ENCODE results near the gene PIK3AP1. TPM values are rescaled to one million over a fixed set of nuclear protein-coding genes. Genes with fewer than 3 reads are reported as not detected.

The PIK3AP1 gene
- total RNA-seq, 1 experiment from 2014 or later = 1.7 TPM

- Histone ChIP-seq H3K79me2 (ENCODE audit: insufficient read depth, low read length) (no peaks in the 10 kb centered on the region), H3K9ac (ENCODE audit: extremely low read depth, insufficient read length, low read length) (no peak overlapping the region), H3K56ac (ENCODE audit: insufficient read length, low read depth, low read length) (no peak overlapping the region), H2BK12ac (ENCODE audit: insufficient read length, low read depth, low read length) (no peak overlapping the region), H3K4me1 (ENCODE audit: insufficient read depth, low read length) (peaks cover 6% of the 10 kb centered on the region; the same call in 1 of the 2 replicates), H4K20me1 (ENCODE audit: control insufficient read depth, insufficient read depth, insufficient read length) (peaks cover 2% of the 10 kb centered on the region), H2BK20ac (ENCODE audit: low read depth, low read length, poor library complexity, severe bottlenecking) (no peak overlapping the region), H3K23me2 (ENCODE audit: insufficient read length, low read depth, low read length, poor library complexity, severe bottlenecking) (no peaks in the 10 kb centered on the region), H2AK5ac (ENCODE audit: insufficient read length, low read length) (no peak overlapping the region), H3K4me2 (ENCODE audit: insufficient read depth, insufficient read length, low read length) (no peak overlapping the region), H3K23ac (ENCODE audit: insufficient read length, low read depth, low read length) (no peak overlapping the region), H3K18ac (ENCODE audit: insufficient read length, low read depth, low read length) (no peak overlapping the region), H3K27ac (ENCODE audit: insufficient read length, low read depth, low read length) (no peak overlapping the region), H3K79me1 (ENCODE audit: insufficient read depth, low read depth, low read length, poor library complexity, severe bottlenecking) (no peaks in the 10 kb centered on the region), H4K91ac (ENCODE audit: insufficient read length, low read depth, low read length) (no peak overlapping the region), H2BK5ac (ENCODE audit: insufficient read length, low read length) (no peak overlapping the region), H3K27me3 (ENCODE audit: insufficient read depth, low read length) (no peaks in the 10 kb centered on the region), H3K9me3 (ENCODE audit: control insufficient read depth, low read depth, low read length) (no peaks in the 10 kb centered on the region), H4K5ac (ENCODE audit: insufficient read length, low read depth, low read length) (no peak overlapping the region), H3K4ac (ENCODE audit: low read depth, low read length) (no peak overlapping the region), H2AFZ (ENCODE audit: low read length) (no peak overlapping the region), H3K14ac (ENCODE audit: insufficient read depth, low read length) (no peak overlapping the region), H2BK120ac (ENCODE audit: low read depth, low read length, poor library complexity, severe bottlenecking) (no peak overlapping the region), H3T11ph (ENCODE audit: low read length) (no peak overlapping the region), H2BK15ac (ENCODE audit: low read depth, low read length) (no peak overlapping the region), H4K8ac (replicated peaks; ENCODE audit: insufficient read length, low read depth, low read length) (no peak overlapping the region)
- H3K4me3 Mint-ChIP-seq = no peak overlapping the region
- TF ChIP-seq, protein P1, sequence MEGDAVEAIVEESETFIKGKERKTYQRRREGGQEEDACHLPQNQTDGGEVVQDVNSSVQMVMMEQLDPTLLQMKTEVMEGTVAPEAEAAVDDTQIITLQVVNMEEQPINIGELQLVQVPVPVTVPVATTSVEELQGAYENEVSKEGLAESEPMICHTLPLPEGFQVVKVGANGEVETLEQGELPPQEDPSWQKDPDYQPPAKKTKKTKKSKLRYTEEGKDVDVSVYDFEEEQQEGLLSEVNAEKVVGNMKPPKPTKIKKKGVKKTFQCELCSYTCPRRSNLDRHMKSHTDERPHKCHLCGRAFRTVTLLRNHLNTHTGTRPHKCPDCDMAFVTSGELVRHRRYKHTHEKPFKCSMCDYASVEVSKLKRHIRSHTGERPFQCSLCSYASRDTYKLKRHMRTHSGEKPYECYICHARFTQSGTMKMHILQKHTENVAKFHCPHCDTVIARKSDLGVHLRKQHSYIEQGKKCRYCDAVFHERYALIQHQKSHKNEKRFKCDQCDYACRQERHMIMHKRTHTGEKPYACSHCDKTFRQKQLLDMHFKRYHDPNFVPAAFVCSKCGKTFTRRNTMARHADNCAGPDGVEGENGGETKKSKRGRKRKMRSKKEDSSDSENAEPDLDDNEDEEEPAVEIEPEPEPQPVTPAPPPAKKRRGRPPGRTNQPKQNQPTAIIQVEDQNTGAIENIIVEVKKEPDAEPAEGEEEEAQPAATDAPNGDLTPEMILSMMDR (conservative IDR thresholded peaks at IDR 0.05) = no peak
- no peaks in the 10 kb centered on the region; a peak in 1 of 5 replicates for H3K9me3 Mint-ChIP-seq
- WGBS (ENCODE audit: extremely low coverage, insufficient read length, low lambda C conversion rate) = no CpG with 5 or more reads among the region's 4 CpGs
- peaks cover 10 to 12% of the 10 kb centered on the region in 2 experiments for H3K4me1 Mint-ChIP-seq
- H3K27me3 Mint-ChIP-seq (ENCODE audit: low read depth) = no peaks in the 10 kb centered on the region
- DNase-seq = no peak
- H3K36me3 Mint-ChIP-seq (ENCODE audit: insufficient read depth in 1 of 3, low read depth in 3 of 3) = peaks cover 0 to 2% (median 2%) of the 10 kb centered on the region in 3 experiments; a peak in 4 of 7 replicates
- H3K27ac Mint-ChIP-seq = no peak overlapping the region
Observed at GRCh38 chr10:96692427-96692826, 27.9 kb downstream of the PIK3AP1 start.

Data from H9 (cell line).